GM19328 (cell line): Measurements from ENCODE around the gene MGST3.
A peak's percentile ranks its signal among the peaks of the same experiment; 100 is the strongest.
"Not testable (repeated sequence)": the region's sequence is repeated elsewhere in the genome, so short reads cannot be mapped to it uniquely, and the experiment has no call there.

Experiments used
- ATAC-seq: cut with Tn5 transposase; IDR thresholded peaks from one replicate; pipeline ENCODE4 v1.9.1; 2021; ENCODE audit warnings: mild to moderate bottlenecking, moderate library complexity; ENCODE audit not compliant: unreplicated experiment

MGST3 gene

GRCh38 chr1:165696625-165697100 is 65.6 kb downstream of the MGST3 start:
- ATAC-seq: no peak

- no peak for ATAC-seq
These were observed 66.5 kb downstream of the MGST3 start for GRCh38 chr1:165697491-165697880.

GRCh38 chr1:165697881-165698760 is 67.1 kb downstream of the MGST3 start, which contains the start of gene ALDH9A1:
Gene ALDH9A1 (minus strand): TSS chr1:165698562. CDS start chr1:165698558, 4 bp downstream.
- peak; percentile 92 for ATAC-seq

GRCh38 chr1:165698761-165699052 is 67.7 kb downstream of the MGST3 start:
- no peak for ATAC-seq

GRCh38 chr1:165699577-165699976 is 68.5 kb downstream of the MGST3 start:
- no peak for ATAC-seq

- not testable (repeated sequence) for ATAC-seq
These were observed 70.9 kb downstream of the MGST3 start for GRCh38 chr1:165701922-165702321.

GRCh38 chr1:165703648-165704047 is 72.6 kb downstream of the MGST3 start:
- ATAC-seq: no peak
